ENCODE results near the gene NCS1. TPM values are rescaled to one million over a fixed set of nuclear protein-coding genes. Genes with fewer than 3 reads are reported as not detected.
A peak's percentile ranks its signal among the peaks of the same experiment; 100 is the strongest.

Gene NCS1
- 32.2 and 33.0 TPM in 2 replicates for total RNA-seq (2014; rRNA removed; shearing (Covaris generic))
- polyA plus RNA-seq (2016; fragmentation: Nextera tagmentation; extraction: Ambion mirVana) = 4.7 and 5.7 TPM in 2 replicates

DNA sequence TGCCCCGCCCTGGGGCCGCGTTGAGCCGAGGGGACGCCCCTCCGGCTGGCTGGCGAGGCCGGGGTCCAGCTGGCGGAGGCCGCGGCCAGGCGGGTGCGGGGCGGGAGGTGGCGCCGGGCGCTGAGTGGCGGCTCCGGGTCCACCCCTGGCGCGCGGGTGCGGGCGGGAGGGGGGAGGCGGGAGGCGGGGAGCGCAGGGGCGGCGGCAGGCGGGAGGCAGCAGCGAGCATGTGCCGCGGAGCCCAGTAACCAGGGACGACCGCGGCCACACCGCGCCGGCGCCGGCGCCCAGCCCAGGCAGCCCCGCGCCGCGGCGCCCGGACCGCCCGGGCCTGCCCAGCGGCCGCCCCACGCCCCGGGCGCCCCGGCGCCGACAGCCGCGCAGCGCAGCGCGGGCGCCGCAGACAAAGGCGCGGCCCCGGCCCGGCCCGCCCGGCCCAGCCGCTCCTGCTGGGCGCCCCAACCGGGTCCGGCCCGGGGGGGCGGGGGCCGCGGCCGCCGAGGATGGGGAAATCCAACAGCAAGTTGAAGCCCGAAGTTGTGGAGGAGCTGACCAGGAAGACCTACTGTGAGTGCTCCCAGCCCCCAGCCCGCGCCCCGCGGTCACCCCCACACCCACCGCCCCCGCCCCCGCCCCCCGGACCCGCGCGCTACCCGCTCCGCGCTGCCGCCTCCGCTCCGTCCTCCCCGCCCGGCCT lies at the start of gene NCS1:
Gene NCS1, plus strand, starts transcription at position 244 of the 697 bp plus-strand sequence. Its CDS starts 260 bp downstream, at position 504.
- Histone ChIP-seq H2AFZ (peak within 1 kb of the TSS; percentile 87), H3K4me2 (ENCODE audit: unreplicated experiment) (peak within 1 kb of the TSS; percentile 86), H3F3A (ENCODE audit: insufficient read depth) (no peaks in the 10 kb centered on the region), H4K20me1 (ENCODE audit: insufficient read depth) (no peaks in the 10 kb centered on the region), H3K4me3 (peak within 1 kb of the TSS; percentile 83), H3K9me2 (ENCODE audit: insufficient read depth) (no peaks in the 10 kb centered on the region), H3K27me3 (replicated peaks; ENCODE audit: insufficient read depth) (no peaks in the 10 kb centered on the region), H3K36me3 (ENCODE audit: low read depth) (no peaks in the 10 kb centered on the region), H3K27ac (peak within 1 kb of the TSS; percentile 4; the same call in 1 of the 2 replicates), H3K79me2 (ENCODE audit: insufficient read depth) (peaks cover 45% of the 10 kb centered on the region), H3K9ac (peak within 1 kb of the TSS; percentile 85), H3K4me1 (ENCODE audit: insufficient read depth) (0 out of 2 replicates have a peak, but pooled peaks cover 6% of the 10 kb centered on the region), H3K9me3 (ENCODE audit: low read depth) (no peaks in the 10 kb centered on the region)
- in situ Hi-C loops (cut with MboI) = no loop called here
- 0 to 2% methylated on average over 10 to 42 of the region's 101 CpGs for WGBS, 2 experiments (ENCODE audit: low coverage in 1 of 2, low lambda C conversion rate in 2 of 2, missing lambda C conversion rate in 2 of 2)
- TF ChIP-seq EZH2phosphoT487 (IDR thresholded peaks at IDR 0.05; ENCODE audit: insufficient read depth, low read depth) = no peak
- no peak for TF ChIP-seq EZH2 (IDR thresholded peaks at IDR 0.05; ENCODE audit: insufficient read depth, poor library complexity, severe bottlenecking)
- peak; percentile 87 for DNase-seq

DNA sequence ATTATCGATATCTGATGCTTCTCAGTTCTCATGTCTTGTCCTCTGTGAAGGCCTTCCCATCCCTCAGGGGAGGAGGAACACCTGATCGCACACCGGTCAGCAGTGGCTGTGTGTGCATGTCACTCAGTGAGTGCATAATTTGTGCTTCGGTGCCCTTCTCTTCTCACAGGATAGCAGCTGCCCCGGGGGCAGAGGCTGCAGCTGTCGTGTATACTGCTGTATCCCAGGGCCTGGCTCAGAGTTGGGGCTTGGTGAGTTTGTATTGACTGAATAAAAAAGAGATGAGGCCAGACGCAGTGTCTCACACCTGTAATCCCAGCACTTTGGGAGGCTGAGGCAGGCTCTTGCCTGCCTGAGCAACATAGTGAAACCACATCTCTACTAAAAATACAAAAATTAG lies 49.7 kb upstream of the NCS1 start:
- Histone ChIP-seq H2AFZ (no peak overlapping the region), H3K9me3 (ENCODE audit: low read depth) (no peaks in the 10 kb centered on the region), H3K27me3 (replicated peaks; ENCODE audit: insufficient read depth) (no peaks in the 10 kb centered on the region), H3K4me3 (no peak overlapping the region), H3K4me2 (ENCODE audit: unreplicated experiment) (no peak overlapping the region), H3K27ac (no peak overlapping the region), H3K9ac (no peak overlapping the region), H3F3A (ENCODE audit: insufficient read depth) (peaks cover 14% of the 10 kb centered on the region), H3K9me2 (ENCODE audit: insufficient read depth) (no peaks in the 10 kb centered on the region), H3K4me1 (ENCODE audit: insufficient read depth) (peaks cover 20% of the 10 kb centered on the region), H4K20me1 (ENCODE audit: insufficient read depth) (no peaks in the 10 kb centered on the region), H3K36me3 (ENCODE audit: low read depth) (peaks cover 5% of the 10 kb centered on the region; the same call in 1 of the 2 replicates), H3K79me2 (ENCODE audit: insufficient read depth) (0 out of 2 replicates have a peak, but pooled peaks cover 7% of the 10 kb centered on the region)
- in situ Hi-C loops (cut with MboI) = loop anchor here (25.0 kb wide), 1 partner anchor 565 kb away; the partner anchor contains the start of gene EXOSC2
- WGBS, 2 experiments (ENCODE audit: low coverage in 1 of 2, low lambda C conversion rate in 2 of 2, missing lambda C conversion rate in 2 of 2) = 84 to 85% methylated on average over 7 of the region's 7 CpGs
- no peak for DNase-seq
- no peak for TF ChIP-seq EZH2 (IDR thresholded peaks at IDR 0.05; ENCODE audit: insufficient read depth, poor library complexity, severe bottlenecking)
- TF ChIP-seq EZH2phosphoT487 (IDR thresholded peaks at IDR 0.05; ENCODE audit: insufficient read depth, low read depth) = no peak

DNA sequence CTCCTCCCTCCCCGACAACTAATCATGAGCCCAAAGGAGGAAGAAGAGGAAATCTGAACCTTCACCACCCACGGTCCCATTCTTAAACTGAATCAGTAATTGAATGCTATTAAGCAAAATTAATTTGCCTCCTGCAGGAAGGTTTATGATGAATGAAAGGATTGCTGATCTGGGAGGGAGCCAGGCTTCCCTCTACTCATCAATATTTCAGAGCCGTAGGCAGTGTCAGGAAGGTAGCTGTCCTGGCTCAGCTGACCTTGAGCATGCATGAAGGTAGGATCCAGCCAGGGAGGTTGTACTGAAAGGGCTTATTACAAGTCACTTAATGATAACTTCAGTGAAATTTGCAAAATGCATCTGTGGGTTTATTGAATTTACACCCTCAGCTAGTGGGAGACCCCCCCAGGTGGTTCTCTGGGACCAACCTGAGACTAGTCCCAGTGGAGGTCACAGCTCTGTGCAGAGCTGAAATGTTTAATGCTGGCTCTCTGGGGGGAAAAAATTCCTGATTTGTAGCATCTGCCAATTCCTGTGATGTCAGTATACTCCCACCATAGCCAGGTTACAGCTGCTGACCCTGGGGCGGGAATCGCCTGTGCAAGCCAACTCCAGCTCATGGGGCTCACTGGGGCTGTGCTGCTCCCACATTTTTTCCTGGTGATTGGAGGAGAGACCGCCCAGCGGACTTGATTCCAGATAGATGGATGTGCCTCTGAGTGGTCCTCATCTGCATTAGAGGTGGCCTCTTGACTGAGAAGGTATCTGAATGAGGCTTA lies 47.9 kb upstream of the NCS1 start:
- H3K4me1 ChIP-seq (ENCODE audit: insufficient read depth) = peaks cover 9% of the 10 kb centered on the region
- peaks cover 19% of the 10 kb centered on the region; the same call in 1 of the 2 replicates for H3K36me3 ChIP-seq (ENCODE audit: low read depth)
- WGBS, 2 experiments (ENCODE audit: low coverage in 1 of 2, low lambda C conversion rate in 2 of 2, missing lambda C conversion rate in 2 of 2) = 93 to 97% methylated on average over 7 of the region's 7 CpGs
- H4K20me1 ChIP-seq (ENCODE audit: insufficient read depth) = no peaks in the 10 kb centered on the region
- no peak overlapping the region for H3K4me2 ChIP-seq (ENCODE audit: unreplicated experiment)
- H3K27me3 ChIP-seq (replicated peaks; ENCODE audit: insufficient read depth) = no peaks in the 10 kb centered on the region
- no peak overlapping the region for H3K9ac ChIP-seq
- 0 out of 2 replicates have a peak, but pooled peaks cover 2% of the 10 kb centered on the region for H3K79me2 ChIP-seq (ENCODE audit: insufficient read depth)
- no peak overlapping the region for H3K4me3 ChIP-seq
- no peak overlapping the region for H3K27ac ChIP-seq
- H3F3A ChIP-seq (ENCODE audit: insufficient read depth) = peaks cover 15% of the 10 kb centered on the region; the same call in 1 of the 2 replicates
- no peaks in the 10 kb centered on the region for H3K9me2 ChIP-seq (ENCODE audit: insufficient read depth)
- no peak for DNase-seq
- in situ Hi-C loops (cut with MboI) = loop anchor here (25.0 kb wide), 1 partner anchor 563 kb away; the partner anchor contains the start of gene EXOSC2
- H2AFZ ChIP-seq = no peak overlapping the region
- H3K9me3 ChIP-seq (ENCODE audit: low read depth) = no peaks in the 10 kb centered on the region
- TF ChIP-seq EZH2 (IDR thresholded peaks at IDR 0.05; ENCODE audit: insufficient read depth, poor library complexity, severe bottlenecking) (no peak), EZH2phosphoT487 (IDR thresholded peaks at IDR 0.05; ENCODE audit: insufficient read depth, low read depth) (no peak)

DNA sequence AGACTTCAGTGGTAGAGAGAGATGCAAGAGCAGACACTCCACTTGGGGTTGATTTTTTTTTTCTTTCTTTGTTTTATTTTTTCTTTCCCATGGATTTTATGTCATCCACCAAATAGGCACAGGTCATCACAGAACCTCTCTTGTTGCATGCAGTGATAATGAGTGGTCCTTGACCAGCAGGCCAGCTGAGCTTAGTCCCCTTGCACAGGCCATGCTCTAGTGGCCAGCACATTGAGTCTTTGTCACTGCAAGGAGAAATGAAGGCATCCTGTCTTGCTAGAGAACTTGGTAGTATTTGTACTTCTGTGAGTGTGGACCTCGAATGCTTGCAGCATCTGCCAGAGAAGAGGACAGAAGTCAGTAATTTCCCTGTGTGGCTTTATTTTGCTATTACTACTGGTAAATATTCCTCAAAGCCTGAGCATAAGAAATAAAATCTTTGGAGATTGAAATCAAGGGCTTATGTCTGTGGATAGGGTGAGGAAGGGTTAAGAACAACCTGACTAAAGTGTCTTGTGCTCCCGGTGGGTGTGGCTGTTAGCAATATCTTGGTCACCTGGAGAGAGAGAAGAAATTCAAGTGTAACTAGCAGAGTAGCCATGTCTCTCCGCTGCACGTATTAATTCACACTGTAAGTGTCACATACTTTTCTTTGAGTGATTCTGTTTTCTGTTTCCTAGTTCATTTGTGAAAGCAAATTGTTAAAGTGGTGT lies 45.3 kb upstream of the NCS1 start:
- no peak overlapping the region for H3K9ac ChIP-seq
- no peak overlapping the region for H3K4me2 ChIP-seq (ENCODE audit: unreplicated experiment)
- H3K4me1 ChIP-seq (ENCODE audit: insufficient read depth) = peaks cover 10% of the 10 kb centered on the region
- no peak overlapping the region for H2AFZ ChIP-seq
- in situ Hi-C loops (cut with MboI) = no loop called here
- H3K9me3 ChIP-seq (ENCODE audit: low read depth) = no peaks in the 10 kb centered on the region
- peaks cover 17% of the 10 kb centered on the region; the same call in 1 of the 2 replicates for H3F3A ChIP-seq (ENCODE audit: insufficient read depth)
- H3K79me2 ChIP-seq (ENCODE audit: insufficient read depth) = no peaks in the 10 kb centered on the region
- H3K27me3 ChIP-seq (replicated peaks; ENCODE audit: insufficient read depth) = no peaks in the 10 kb centered on the region
- no peaks in the 10 kb centered on the region for H3K9me2 ChIP-seq (ENCODE audit: insufficient read depth)
- DNase-seq = no peak
- no peak overlapping the region for H3K4me3 ChIP-seq
- H3K27ac ChIP-seq = no peak overlapping the region
- TF ChIP-seq EZH2 (IDR thresholded peaks at IDR 0.05; ENCODE audit: insufficient read depth, poor library complexity, severe bottlenecking) (no peak), EZH2phosphoT487 (IDR thresholded peaks at IDR 0.05; ENCODE audit: insufficient read depth, low read depth) (no peak)
- peaks cover 14% of the 10 kb centered on the region; the same call in 1 of the 2 replicates for H3K36me3 ChIP-seq (ENCODE audit: low read depth)
- 73 to 74% methylated on average over 4 of the region's 4 CpGs for WGBS, 2 experiments (ENCODE audit: low coverage in 1 of 2, low lambda C conversion rate in 2 of 2, missing lambda C conversion rate in 2 of 2)
- no peaks in the 10 kb centered on the region for H4K20me1 ChIP-seq (ENCODE audit: insufficient read depth)
